ENCODE data around the gene PIK3R4. TPM values are rescaled to one million over a fixed set of nuclear protein-coding genes. Genes with fewer than 3 reads are reported as not detected.
A peak's percentile ranks its signal among the peaks of the same experiment; 100 is the strongest.

PIK3R4 gene
- total RNA-seq, 4 donors from 2014 or later, result 20.6 to 54.6 (median 35.8) TPM

DNA sequence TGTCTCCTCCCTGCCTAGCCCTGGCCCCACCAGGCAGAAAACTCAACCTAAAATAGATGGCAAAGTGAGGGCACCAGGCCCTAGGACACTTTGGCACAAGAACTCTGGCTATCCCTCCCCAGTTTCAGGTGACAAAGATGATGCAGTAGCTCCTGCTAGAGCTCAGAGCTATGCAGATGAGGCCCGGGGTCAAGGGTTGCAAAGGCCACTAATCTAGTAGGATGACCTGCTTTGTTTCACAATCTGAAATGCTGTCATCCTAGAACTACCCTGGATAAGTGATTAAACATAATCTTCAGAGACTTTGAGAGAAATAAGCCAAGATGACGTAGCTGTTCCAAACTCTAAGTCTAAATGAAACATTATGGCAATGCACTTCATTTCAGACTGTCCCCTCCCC is 24.0 kb upstream of the PIK3R4 start:
- TF ChIP-seq POLR2A (IDR thresholded peaks at IDR 0.05), result no peak
- no peaks in the 10 kb centered on the region for H3K27me3 ChIP-seq
- H3K9me3 ChIP-seq, result no peaks in the 10 kb centered on the region
- DNase-seq, result peak in 1 of 3 donors; percentile 58
- no peak overlapping the region for H3K4me3 ChIP-seq
- H3K27ac ChIP-seq, result no peak overlapping the region
- no peaks in the 10 kb centered on the region for H3K4me1 ChIP-seq
- H3K36me3 ChIP-seq, result no peaks in the 10 kb centered on the region

DNA sequence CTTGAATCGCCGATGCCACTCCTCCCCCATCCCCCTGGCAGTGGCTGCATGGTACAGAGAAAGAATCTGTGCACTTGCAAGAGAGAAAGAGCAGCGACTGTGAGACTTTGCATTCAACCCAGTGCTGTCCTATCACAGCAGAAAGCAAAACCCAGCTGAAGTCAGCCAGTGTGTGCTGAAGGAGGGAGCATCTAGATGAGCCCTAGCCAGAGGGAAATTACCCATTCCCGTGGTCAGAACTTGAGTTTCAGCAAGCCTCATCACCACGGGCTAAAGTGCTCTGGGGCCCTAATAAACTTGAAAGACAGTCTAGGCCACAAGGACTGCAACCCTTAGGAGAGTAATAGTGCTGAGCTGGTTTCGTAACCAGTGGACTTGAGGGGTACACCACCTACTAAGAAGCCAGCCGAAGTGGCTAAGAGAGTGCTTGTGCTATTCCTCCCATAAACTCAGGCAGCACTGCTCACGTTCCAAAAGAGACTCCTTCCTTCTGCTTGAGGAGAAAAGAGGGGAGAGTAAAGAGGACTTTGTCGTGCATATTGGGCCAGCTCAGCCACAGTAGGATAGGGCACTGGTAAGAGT is 15.2 kb upstream of the PIK3R4 start:
- no peak overlapping the region for H3K4me3 ChIP-seq
- no peaks in the 10 kb centered on the region for H3K36me3 ChIP-seq
- no peak overlapping the region for H3K27ac ChIP-seq
- H3K9me3 ChIP-seq, result no peaks in the 10 kb centered on the region
- H3K27me3 ChIP-seq, result no peaks in the 10 kb centered on the region
- TF ChIP-seq, protein P1, sequence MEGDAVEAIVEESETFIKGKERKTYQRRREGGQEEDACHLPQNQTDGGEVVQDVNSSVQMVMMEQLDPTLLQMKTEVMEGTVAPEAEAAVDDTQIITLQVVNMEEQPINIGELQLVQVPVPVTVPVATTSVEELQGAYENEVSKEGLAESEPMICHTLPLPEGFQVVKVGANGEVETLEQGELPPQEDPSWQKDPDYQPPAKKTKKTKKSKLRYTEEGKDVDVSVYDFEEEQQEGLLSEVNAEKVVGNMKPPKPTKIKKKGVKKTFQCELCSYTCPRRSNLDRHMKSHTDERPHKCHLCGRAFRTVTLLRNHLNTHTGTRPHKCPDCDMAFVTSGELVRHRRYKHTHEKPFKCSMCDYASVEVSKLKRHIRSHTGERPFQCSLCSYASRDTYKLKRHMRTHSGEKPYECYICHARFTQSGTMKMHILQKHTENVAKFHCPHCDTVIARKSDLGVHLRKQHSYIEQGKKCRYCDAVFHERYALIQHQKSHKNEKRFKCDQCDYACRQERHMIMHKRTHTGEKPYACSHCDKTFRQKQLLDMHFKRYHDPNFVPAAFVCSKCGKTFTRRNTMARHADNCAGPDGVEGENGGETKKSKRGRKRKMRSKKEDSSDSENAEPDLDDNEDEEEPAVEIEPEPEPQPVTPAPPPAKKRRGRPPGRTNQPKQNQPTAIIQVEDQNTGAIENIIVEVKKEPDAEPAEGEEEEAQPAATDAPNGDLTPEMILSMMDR (IDR thresholded peaks at IDR 0.05), result no peak
- TF ChIP-seq POLR2A (IDR thresholded peaks at IDR 0.05), result no peak
- DNase-seq, result no peak
- H3K4me1 ChIP-seq, result no peaks in the 10 kb centered on the region

GRCh38 chr3:130760922-130761321 is 14.3 kb upstream of the PIK3R4 start:
- no peak overlapping the region for H3K27ac ChIP-seq
- no peaks in the 10 kb centered on the region for H3K36me3 ChIP-seq
- no peak overlapping the region for H3K4me3 ChIP-seq
- no peaks in the 10 kb centered on the region for H3K27me3 ChIP-seq
- DNase-seq, result no peak
- no peaks in the 10 kb centered on the region for H3K4me1 ChIP-seq
- no peak for TF ChIP-seq POLR2A (IDR thresholded peaks at IDR 0.05)
- TF ChIP-seq, protein P1 (IDR thresholded peaks at IDR 0.05), result no peak
- H3K9me3 ChIP-seq, result no peaks in the 10 kb centered on the region

GRCh38 chr3:130759692-130760338 is 13.2 kb upstream of the PIK3R4 start:
- Histone ChIP-seq H3K27me3 (no peaks in the 10 kb centered on the region), H3K4me3 (no peak overlapping the region), H3K27ac (no peak overlapping the region), H3K36me3 (no peaks in the 10 kb centered on the region), H3K4me1 (no peaks in the 10 kb centered on the region), H3K9me3 (no peaks in the 10 kb centered on the region)
- no peak for TF ChIP-seq POLR2A (IDR thresholded peaks at IDR 0.05)
- TF ChIP-seq, protein P1 (IDR thresholded peaks at IDR 0.05), result peak; percentile 41 to 89 (median 84)
- peak in 2 of 3 donors; percentile 18 to 75 for DNase-seq

GRCh38 chr3:130758624-130759369 is 12.2 kb upstream of the PIK3R4 start:
- TF ChIP-seq, protein P1 (IDR thresholded peaks at IDR 0.05), result no peak
- no peaks in the 10 kb centered on the region for H3K4me1 ChIP-seq
- no peaks in the 10 kb centered on the region for H3K27me3 ChIP-seq
- no peak overlapping the region for H3K27ac ChIP-seq
- no peaks in the 10 kb centered on the region for H3K36me3 ChIP-seq
- H3K4me3 ChIP-seq, result no peak overlapping the region
- H3K9me3 ChIP-seq, result no peaks in the 10 kb centered on the region
- no peak for DNase-seq

GRCh38 chr3:130757611-130758150 is 11.1 kb upstream of the PIK3R4 start:
- Histone ChIP-seq H3K4me1 (no peaks in the 10 kb centered on the region), H3K9me3 (no peaks in the 10 kb centered on the region), H3K36me3 (no peaks in the 10 kb centered on the region), H3K4me3 (no peak overlapping the region), H3K27ac (no peak overlapping the region), H3K27me3 (no peaks in the 10 kb centered on the region)
- DNase-seq, result no peak
- TF ChIP-seq, protein P1 (IDR thresholded peaks at IDR 0.05), result no peak
- TF ChIP-seq POLR2A (IDR thresholded peaks at IDR 0.05), result no peak

All from Peyer's patch (tissue), 4 donors.